Measurements from ENCODE around the gene CEP104. TPM values are rescaled to one million over a fixed set of nuclear protein-coding genes. Genes with fewer than 3 reads are reported as not detected.

CEP104 gene
- total RNA-seq, 1 donor from 2014 or later, result 32.3 TPM

GRCh38 chr1:3788756-3789420, 68.1 kb downstream of the CEP104 start:
- intact Hi-C loops (cut with DNase I), result no loop called here
- ATAC-seq (ENCODE audit: poor library complexity), result peak; percentile 71
- no peak for DNase-seq

- intact Hi-C loops (cut with DNase I), result no loop called here
- no peak for DNase-seq
- no peak for ATAC-seq (ENCODE audit: poor library complexity)
These were observed 69.0 kb downstream of the CEP104 start for GRCh38 chr1:3787745-3788605.

GRCh38 chr1:3787349-3787715, 69.7 kb downstream of the CEP104 start:
- intact Hi-C loops (cut with DNase I), result no loop called here
- ATAC-seq (ENCODE audit: poor library complexity) (no peak), DNase-seq (no peak)

GRCh38 chr1:3786468-3787348, 70.3 kb downstream of the CEP104 start:
- intact Hi-C loops (cut with DNase I), result no loop called here
- no peak for DNase-seq
- ATAC-seq (ENCODE audit: poor library complexity), result no peak

GRCh38 chr1:3785456-3786157, 71.4 kb downstream of the CEP104 start:
- ATAC-seq (ENCODE audit: poor library complexity) (no peak), DNase-seq (no peak)
- intact Hi-C loops (cut with DNase I), result no loop called here

- intact Hi-C loops (cut with DNase I), result no loop called here
- ATAC-seq (ENCODE audit: poor library complexity) (peak; percentile 28), DNase-seq (no peak)
These were observed 72.0 kb downstream of the CEP104 start for GRCh38 chr1:3785045-3785444.

- ATAC-seq (ENCODE audit: poor library complexity) (no peak), DNase-seq (no peak)
- intact Hi-C loops (cut with DNase I), result no loop called here
These were observed 73.1 kb downstream of the CEP104 start for GRCh38 chr1:3783651-3784474.

GRCh38 chr1:3780901-3781300, 76.1 kb downstream of the CEP104 start:
- intact Hi-C loops (cut with DNase I), result no loop called here
- DNase-seq, result no peak

GRCh38 chr1:3779912-3780416, 77.0 kb downstream of the CEP104 start:
- DNase-seq (no peak), ATAC-seq (ENCODE audit: poor library complexity) (no peak)
- intact Hi-C loops (cut with DNase I), result no loop called here

More at GRCh38 chr1:3780901-3781300, 76.1 kb downstream of the CEP104 start:
- no peak for ATAC-seq (ENCODE audit: poor library complexity)

GRCh38 chr1:3779265-3779911, 77.6 kb downstream of the CEP104 start:
- ATAC-seq (ENCODE audit: poor library complexity) (no peak), DNase-seq (no peak)
- intact Hi-C loops (cut with DNase I), result no loop called here

- intact Hi-C loops (cut with DNase I), result no loop called here
- ATAC-seq (ENCODE audit: poor library complexity), result no peak
- no peak for DNase-seq
These were observed 78.3 kb downstream of the CEP104 start for GRCh38 chr1:3778590-3779264.

GRCh38 chr1:3777647-3778589, 79.1 kb downstream of the CEP104 start:
- ATAC-seq (ENCODE audit: poor library complexity) (no peak), DNase-seq (no peak)
- intact Hi-C loops (cut with DNase I), result no loop called here

GRCh38 chr1:3777078-3777547, 79.9 kb downstream of the CEP104 start:
- intact Hi-C loops (cut with DNase I), result no loop called here
- DNase-seq (no peak), ATAC-seq (ENCODE audit: poor library complexity) (no peak)

GRCh38 chr1:3776231-3776961, 80.6 kb downstream of the CEP104 start:
- DNase-seq (no peak), ATAC-seq (ENCODE audit: poor library complexity) (no peak)
- intact Hi-C loops (cut with DNase I), result no loop called here
